Esophagus (tissue), 2 donors: ENCODE results near the gene FBL. TPM values are rescaled to one million over a fixed set of nuclear protein-coding genes. Genes with fewer than 3 reads are reported as not detected.
"Not testable (repeated sequence)": the region's sequence is repeated elsewhere in the genome, so short reads cannot be mapped to it uniquely, and the experiment has no call there.

Experiments used
- H3K27ac ChIP-seq, 2 donors: one replicate each; pipeline ENCODE4 v1.5.1; 2013; ENCODE audit warnings: low read depth in 2 of 2, mild to moderate bottlenecking in 2 of 2, inconsistent platforms in 1 of 2, low read length in 1 of 2, moderate library complexity in 1 of 2
- H3K27me3 ChIP-seq, 2 donors: one replicate each; pipeline ENCODE4 v1.6.1; 2013; ENCODE audit warnings: low read length in 2 of 2, control low read depth in 1 of 2, mild to moderate bottlenecking in 1 of 2; ENCODE audit not compliant: insufficient read depth in 2 of 2, control insufficient read depth in 1 of 2
- H3K36me3 ChIP-seq, 2 donors: one replicate each; pipeline ENCODE4 v1.6.1; 2013; ENCODE audit warnings: low read length in 1 of 2; ENCODE audit not compliant: control insufficient read depth in 2 of 2, insufficient read depth in 2 of 2
- H3K4me1 ChIP-seq, 2 donors: one replicate each; pipeline ENCODE4 v1.6.1; 2013; ENCODE audit warnings: low read length in 1 of 2; ENCODE audit not compliant: control insufficient read depth in 2 of 2, insufficient read depth in 2 of 2
- H3K4me3 ChIP-seq, 2 donors: one replicate each; pipeline ENCODE4 v1.5.1; 2013; ENCODE audit warnings: low read length in 2 of 2, mild to moderate bottlenecking in 2 of 2, low read depth in 1 of 2, moderate library complexity in 1 of 2
- H3K9me3 ChIP-seq, 2 donors: one replicate each; pipeline ENCODE4 v1.6.1; 2013; ENCODE audit warnings: mild to moderate bottlenecking in 2 of 2, low read depth in 1 of 2, low read length in 1 of 2, moderate library complexity in 1 of 2; ENCODE audit not compliant: control insufficient read depth in 2 of 2, insufficient read depth in 1 of 2
- WGBS, 2 donors: extraction: QIAGEN DNeasy Blood & Tissue Kit; methylation state at CpG; one replicate each; pipeline ENCODE4 v1.1.7; 2013; 5-methylcytosine and 5-hydroxymethylcytosine counted together
- polyA plus RNA-seq, 2 donors: library from polyadenylated mRNA; stranded (reverse); fragments of 200-250 nt; gene quantifications; one replicate each; pipeline ENCODE4 v1.2.3, GENCODE V29; 2013
- donor health status: healthy with polysubstance abuse.
- donor health status: Bipolar disorder and iron deficiency.

Gene FBL
- polyA plus RNA-seq, result 100 to 1,000 TPM; 174 to 366 TPM

GRCh38 chr19:39845933-39846677 is at the start of gene FBL:
Gene FBL, minus strand, starts transcription at chr19:39846379. Its CDS starts 79 bp downstream, at chr19:39846300.
- H3K4me3 ChIP-seq, result peak within 1 kb of the TSS; percentile 60 to 87
- 0 to 1% methylated on average over 54 to 57 of the region's 57 CpGs for WGBS, 2 donors
- peak within 1 kb of the TSS; percentile 78 to 92 for H3K27ac ChIP-seq
- H3K4me1 ChIP-seq, result no peaks in the 10 kb centered on the region
- no peaks in the 10 kb centered on the region for H3K27me3 ChIP-seq
- no peaks in the 10 kb centered on the region for H3K36me3 ChIP-seq
- H3K9me3 ChIP-seq, result no peaks in the 10 kb centered on the region

- 90 to 96% methylated on average over 10 to 11 of the region's 11 CpGs for WGBS, 2 donors
- H3K4me1 ChIP-seq, H3K4me3 ChIP-seq: not testable (repeated sequence)
Observed at GRCh38 chr19:39895096-39895495, 48.9 kb upstream of the FBL start.

GRCh38 chr19:39894236-39894606 is 48.0 kb upstream of the FBL start:
- H3K27me3 ChIP-seq, H3K36me3 ChIP-seq, H3K4me1 ChIP-seq, H3K9me3 ChIP-seq, H3K4me3 ChIP-seq, H3K27ac ChIP-seq: not testable (repeated sequence)
- WGBS, 2 donors, result 89% methylated on average over 11 to 13 of the region's 16 CpGs

More at GRCh38 chr19:39895096-39895495, 48.9 kb upstream of the FBL start:
- not testable (repeated sequence) for H3K27ac ChIP-seq, H3K36me3 ChIP-seq, H3K27me3 ChIP-seq, H3K9me3 ChIP-seq

GRCh38 chr19:39893366-39894235 is 47.4 kb upstream of the FBL start:
- not testable (repeated sequence) for H3K36me3 ChIP-seq, H3K4me1 ChIP-seq, H3K4me3 ChIP-seq, H3K27me3 ChIP-seq, H3K27ac ChIP-seq, H3K9me3 ChIP-seq
- 72 to 77% methylated on average over 21 to 23 of the region's 29 CpGs for WGBS, 2 donors

- H3K27ac ChIP-seq, H3K9me3 ChIP-seq, H3K36me3 ChIP-seq, H3K27me3 ChIP-seq, H3K4me3 ChIP-seq, H3K4me1 ChIP-seq: not testable (repeated sequence)
- WGBS, 2 donors, result 73 to 87% methylated on average over 5 of the region's 5 CpGs
Observed at GRCh38 chr19:39892506-39892902, 46.3 kb upstream of the FBL start.

- not testable (repeated sequence) for H3K9me3 ChIP-seq, H3K27me3 ChIP-seq, H3K36me3 ChIP-seq, H3K27ac ChIP-seq, H3K4me3 ChIP-seq, H3K4me1 ChIP-seq
- 47 to 59% methylated on average over 64 of the region's 64 CpGs for WGBS, 2 donors
Observed at GRCh38 chr19:39891660-39892505, 45.7 kb upstream of the FBL start.

GRCh38 chr19:39890755-39891551 is 44.8 kb upstream of the FBL start:
- Histone ChIP-seq H3K4me3 (no peak overlapping the region), H3K27me3 (no peaks in the 10 kb centered on the region), H3K27ac (no peak overlapping the region), H3K9me3 (no peaks in the 10 kb centered on the region), H3K36me3 (no peaks in the 10 kb centered on the region), H3K4me1 (peaks cover 2 to 4% of the 10 kb centered on the region in 2 donors)
- 77 to 80% methylated on average over 17 of the region's 17 CpGs for WGBS, 2 donors

- H3K4me3 ChIP-seq, H3K36me3 ChIP-seq, H3K27me3 ChIP-seq, H3K27ac ChIP-seq, H3K4me1 ChIP-seq, H3K9me3 ChIP-seq: not testable (repeated sequence)
- WGBS, 2 donors, result 77 to 85% methylated on average over 17 to 18 of the region's 20 CpGs
Observed at GRCh38 chr19:39889872-39890754, 43.9 kb upstream of the FBL start.
